Muscle of leg (tissue), 11 donors: ENCODE results near the gene PPP1R13B. TPM values are rescaled to one million over a fixed set of nuclear protein-coding genes. Genes with fewer than 3 reads are reported as not detected.
"Not testable (repeated sequence)": the region's sequence is repeated elsewhere in the genome, so short reads cannot be mapped to it uniquely, and the experiment has no call there.

Experiments
- DNase-seq: peaks from one replicate; pipeline ENCODE4 v3.0.0; 2013
- H3K27ac ChIP-seq: one replicate; pipeline ENCODE4 v1.5.1; 2013; ENCODE audit warnings: mild to moderate bottlenecking, low read length, control low read depth
- H3K27me3 ChIP-seq: one replicate; pipeline ENCODE4 v1.6.1; 2013; ENCODE audit warnings: low read length; ENCODE audit not compliant: control insufficient read depth, insufficient read depth
- H3K36me3 ChIP-seq: one replicate; pipeline ENCODE4 v1.6.1; 2013; ENCODE audit warnings: low read length; ENCODE audit not compliant: control insufficient read depth, insufficient read depth
- H3K4me1 ChIP-seq: one replicate; pipeline ENCODE4 v1.6.1; 2013; ENCODE audit warnings: low read length; ENCODE audit not compliant: control insufficient read depth, insufficient read depth
- H3K4me3 ChIP-seq: one replicate; pipeline ENCODE4 v1.5.1; 2013; ENCODE audit warnings: low read length, control low read depth
- H3K9me3 ChIP-seq: replicated peaks from 2 replicates; pipeline ENCODE4 v1.6.1; 2013; ENCODE audit warnings: low read depth, low read length; ENCODE audit not compliant: control insufficient read depth
- WGBS: methylation state at CpG from one replicate; pipeline ENCODE4 v1.1.5; 2013; ENCODE audit warnings: missing lambda C conversion rate; ENCODE audit not compliant: insufficient coverage; 5-methylcytosine and 5-hydroxymethylcytosine counted together
- polyA plus RNA-seq, 8 donors: library from polyadenylated mRNA; unstranded; fragments of 120-200 nt; gene quantifications; one replicate each; pipeline versions ENCODE4 v1.2.1 to v1.2.3, GENCODE V29; 2013; ENCODE audit warnings: inconsistent platforms in 1 of 8, low replicate concordance in 1 of 8; ENCODE audit not compliant: insufficient read length in 8 of 8, insufficient read depth in 1 of 8
- total RNA-seq: library from RNA; stranded (reverse); fragments of 120-200 nt; gene quantifications from one replicate; pipeline ENCODE4 v1.2.4, GENCODE V29; 2013

Gene PPP1R13B
- total and polyA plus RNA-seq, 9 donors, result 6.2 to 13.6 (median 9.1) TPM

DNA sequence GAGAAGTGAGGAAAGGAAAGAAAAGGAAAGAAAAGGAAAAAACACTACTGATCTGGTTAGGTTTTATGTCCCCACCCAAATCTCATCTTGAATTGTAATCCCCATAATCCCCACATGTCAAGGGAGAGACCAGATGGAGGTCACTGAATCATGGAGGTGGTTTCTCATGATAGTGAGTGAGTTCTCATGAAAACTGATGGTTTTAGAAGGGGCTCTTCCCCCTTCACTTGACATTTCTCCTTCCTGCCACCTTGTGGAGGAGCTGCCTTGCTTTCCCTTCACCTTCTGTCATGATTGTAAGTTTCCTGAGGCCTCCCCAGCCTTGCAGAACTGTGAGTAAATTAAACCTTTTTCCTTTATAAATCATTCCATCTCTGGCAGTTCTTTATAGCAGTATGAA lies 54.2 kb downstream of the PPP1R13B start:
- H3K9me3 ChIP-seq, DNase-seq, H3K4me1 ChIP-seq, H3K27ac ChIP-seq, H3K27me3 ChIP-seq, H3K36me3 ChIP-seq, H3K4me3 ChIP-seq: not testable (repeated sequence)

DNA sequence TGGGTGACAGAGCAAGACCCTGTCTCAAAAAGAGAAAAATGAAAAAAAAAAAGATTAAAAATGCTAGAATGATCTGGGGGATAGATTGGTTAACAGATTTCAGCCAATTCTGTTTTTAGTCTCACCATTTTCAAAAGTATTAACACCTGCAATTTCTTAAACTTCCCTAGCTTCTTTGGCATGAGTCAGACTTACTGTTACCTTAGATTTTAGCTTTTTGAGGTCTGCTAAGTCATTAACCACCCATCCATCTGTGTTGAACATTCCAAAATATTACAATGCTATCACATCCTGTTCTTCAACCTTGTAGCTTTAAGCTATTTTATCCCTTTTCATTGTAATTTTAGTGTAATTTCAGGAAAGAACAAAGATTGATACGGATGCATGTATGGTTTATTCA lies 59.3 kb downstream of the PPP1R13B start:
- no peak for DNase-seq
- H3K27ac ChIP-seq, result no peak overlapping the region
- no peaks in the 10 kb centered on the region for H3K36me3 ChIP-seq
- WGBS, result no CpG with 5 or more reads among the region's 1 CpG
- no peaks in the 10 kb centered on the region for H3K4me1 ChIP-seq
- H3K9me3 ChIP-seq, result no peaks in the 10 kb centered on the region
- H3K4me3 ChIP-seq, result no peak overlapping the region
- no peaks in the 10 kb centered on the region for H3K27me3 ChIP-seq

DNA sequence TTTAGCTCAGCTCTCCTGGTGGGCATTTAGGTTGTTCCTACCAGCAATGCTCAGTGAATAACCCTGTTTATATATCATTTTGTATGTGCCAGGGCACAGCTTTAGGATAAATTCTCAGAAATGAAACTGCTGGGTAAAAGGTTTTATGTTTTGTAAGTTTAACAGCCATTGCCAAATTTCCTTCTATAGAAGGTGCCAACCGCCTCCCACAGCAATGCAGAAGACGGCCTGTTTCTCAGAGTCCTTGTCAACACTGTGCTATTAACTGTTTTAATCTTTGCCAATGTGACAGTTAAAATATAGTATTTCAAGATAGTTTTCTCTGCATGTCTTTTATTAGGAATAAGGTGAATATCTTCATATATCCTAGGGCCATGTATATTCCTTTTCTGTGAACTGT lies 65.0 kb downstream of the PPP1R13B start:
- H3K36me3 ChIP-seq, result no peaks in the 10 kb centered on the region
- no peak overlapping the region for H3K4me3 ChIP-seq
- H3K4me1 ChIP-seq, result no peaks in the 10 kb centered on the region
- H3K9me3 ChIP-seq, result no peaks in the 10 kb centered on the region
- DNase-seq, result no peak
- H3K27ac ChIP-seq, result no peak overlapping the region
- H3K27me3 ChIP-seq, result no peaks in the 10 kb centered on the region
- no CpG with 5 or more reads among the region's 2 CpGs for WGBS

DNA sequence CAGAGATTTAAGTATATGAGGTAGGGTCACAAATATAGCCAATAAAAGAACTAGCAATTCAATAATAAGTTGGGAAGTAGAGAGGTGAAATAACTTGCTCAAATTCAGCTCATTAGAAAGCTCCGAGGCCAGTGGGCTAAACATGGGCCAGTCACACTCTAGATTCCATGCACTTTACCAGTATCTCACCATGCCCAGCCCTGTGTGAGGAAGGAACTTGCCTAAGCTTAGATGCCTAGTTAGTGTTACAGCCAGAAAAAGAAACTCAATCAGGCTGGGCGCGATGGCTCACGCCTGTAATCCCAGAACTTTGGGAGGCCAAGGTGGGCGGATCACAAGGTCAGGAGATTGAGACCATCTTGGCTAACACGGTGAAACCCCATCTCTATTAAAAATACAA lies 71.1 kb downstream of the PPP1R13B start:
- not testable (repeated sequence) for H3K4me1 ChIP-seq, H3K36me3 ChIP-seq, H3K27me3 ChIP-seq, DNase-seq, H3K27ac ChIP-seq, H3K9me3 ChIP-seq, H3K4me3 ChIP-seq
- WGBS, result 100% methylated on average over 2 of the region's 6 CpGs

DNA sequence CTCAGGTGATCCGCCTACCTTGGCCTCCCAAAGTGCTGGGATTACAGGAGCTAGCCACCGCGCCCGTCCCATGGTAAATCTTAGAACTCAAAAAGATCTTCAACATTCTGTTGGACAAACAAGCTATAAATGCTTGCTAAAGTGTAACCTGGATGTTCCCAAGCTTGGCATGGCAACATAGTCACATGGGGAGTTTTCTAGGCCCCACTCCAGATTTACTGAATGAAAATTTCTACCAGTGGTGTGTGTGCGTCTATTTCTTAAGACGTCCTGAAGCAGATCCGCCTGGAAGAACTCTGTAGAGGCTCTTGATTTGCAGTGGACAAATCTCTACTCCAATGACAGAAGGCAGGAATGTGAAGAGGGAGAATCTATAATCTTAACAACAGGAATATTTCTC lies 71.9 kb downstream of the PPP1R13B start:
- Histone ChIP-seq H3K36me3 (no peaks in the 10 kb centered on the region), H3K27ac (no peak overlapping the region), H3K27me3 (no peaks in the 10 kb centered on the region), H3K4me3 (no peak overlapping the region), H3K4me1 (no peaks in the 10 kb centered on the region), H3K9me3 (peaks cover 5% of the 10 kb centered on the region)
- WGBS, result 100% methylated on average over 1 of the region's 7 CpGs
- DNase-seq, result no peak

DNA sequence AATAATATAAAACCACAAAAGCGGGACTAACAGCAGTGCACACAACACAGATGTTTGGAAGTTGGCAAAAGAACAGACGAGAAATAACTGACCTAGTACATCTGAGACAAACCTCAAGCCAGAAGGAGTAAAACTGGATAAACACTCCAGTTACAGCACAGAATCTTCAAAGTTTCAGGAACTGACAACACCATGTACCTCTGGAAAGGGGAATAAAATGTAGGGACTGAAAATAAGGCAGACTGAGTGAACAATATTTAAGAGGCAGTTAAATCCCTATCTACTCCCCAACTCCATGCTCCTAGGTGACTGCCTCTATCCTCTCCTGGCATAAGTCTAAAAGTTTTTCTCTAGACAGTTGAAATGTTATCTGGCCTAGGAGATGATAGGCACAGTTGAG lies 73.9 kb downstream of the PPP1R13B start:
- H3K4me3 ChIP-seq, result no peak overlapping the region
- no CpG with 5 or more reads among the region's 2 CpGs for WGBS
- peak; percentile 35 for DNase-seq

DNA sequence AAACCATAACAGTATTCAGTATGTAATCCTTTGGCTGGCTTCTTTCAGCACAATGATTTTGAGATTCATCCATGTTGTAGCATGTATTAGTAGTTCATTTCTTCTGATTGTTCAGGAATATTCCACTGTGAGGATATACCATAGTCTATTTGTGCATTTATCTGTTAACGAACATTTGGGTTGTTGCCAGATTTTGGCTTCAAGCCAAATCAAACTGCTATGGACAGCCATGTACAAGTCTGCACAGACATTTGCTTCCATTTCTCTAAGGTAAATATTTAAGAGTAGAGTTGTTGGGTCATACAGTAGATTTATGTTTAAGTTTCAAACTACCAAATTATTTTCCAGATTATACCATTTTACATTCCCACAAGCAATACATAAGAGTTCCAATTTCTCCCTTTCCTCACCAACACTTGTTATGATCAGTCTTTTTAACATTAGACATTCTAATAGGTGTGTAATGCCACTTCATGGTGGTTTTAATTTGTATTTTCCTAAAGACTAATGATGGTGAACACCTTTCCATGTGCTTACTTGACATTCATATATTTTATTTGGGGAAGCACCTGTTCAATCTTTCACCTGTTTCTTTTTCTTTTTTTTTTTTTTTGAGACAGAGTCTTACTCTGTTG lies 75.2 kb downstream of the PPP1R13B start:
- Histone ChIP-seq H3K27ac (no peak overlapping the region), H3K9me3 (peaks cover 5% of the 10 kb centered on the region), H3K27me3 (no peaks in the 10 kb centered on the region), H3K4me1 (no peaks in the 10 kb centered on the region), H3K36me3 (no peaks in the 10 kb centered on the region), H3K4me3 (no peak overlapping the region)
- DNase-seq, result no peak
- 71% methylated on average over 1 of the region's 1 CpG for WGBS

More for the DNA sequence above, 73.9 kb downstream of the PPP1R13B start:
- Histone ChIP-seq H3K36me3 (no peaks in the 10 kb centered on the region), H3K27ac (no peak overlapping the region), H3K9me3 (peaks cover 5% of the 10 kb centered on the region), H3K4me1 (no peaks in the 10 kb centered on the region), H3K27me3 (no peaks in the 10 kb centered on the region)

DNA sequence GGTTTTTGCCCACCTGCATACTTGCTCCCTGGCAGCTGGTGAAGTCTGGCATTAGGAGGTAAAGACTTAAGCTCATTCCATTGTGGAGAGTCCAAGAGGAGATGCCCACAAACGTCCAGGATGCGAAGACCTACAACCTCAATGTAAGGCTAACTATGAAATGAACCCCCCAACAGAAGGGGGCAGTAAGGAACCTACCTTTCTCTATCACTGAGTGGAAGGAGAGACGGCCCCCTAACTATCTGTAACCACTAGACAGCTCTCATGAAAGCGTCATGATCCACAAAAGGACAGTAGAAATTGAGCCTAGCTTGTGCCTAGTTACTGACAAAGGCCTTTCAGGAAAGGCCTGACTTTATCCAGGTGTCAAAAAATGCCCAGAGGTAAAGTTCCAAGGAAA lies 76.5 kb downstream of the PPP1R13B start:
- Histone ChIP-seq H3K27me3 (no peaks in the 10 kb centered on the region), H3K4me1 (no peaks in the 10 kb centered on the region), H3K36me3 (no peaks in the 10 kb centered on the region), H3K27ac (no peak overlapping the region), H3K9me3 (peaks cover 5% of the 10 kb centered on the region), H3K4me3 (no peak overlapping the region)
- DNase-seq, result no peak
- 63% methylated on average over 4 of the region's 4 CpGs for WGBS

DNA sequence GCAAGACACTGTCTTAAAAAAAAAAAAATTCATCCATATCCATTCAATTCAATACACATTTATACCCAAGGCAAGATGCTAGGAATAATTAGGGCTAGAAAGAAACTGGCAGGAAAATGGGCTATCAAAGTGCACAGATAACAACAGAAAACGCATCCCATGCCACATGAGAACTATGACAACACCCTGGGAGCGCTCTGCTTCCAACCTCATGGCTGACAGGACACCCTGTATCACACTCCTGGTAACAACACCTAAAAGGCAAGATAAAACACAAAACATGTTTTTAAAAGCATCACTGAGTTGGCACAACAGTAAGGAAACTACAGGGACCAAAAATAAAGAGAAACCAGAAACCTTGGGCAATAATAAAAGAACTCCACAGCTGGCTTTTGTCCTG lies 76.9 kb downstream of the PPP1R13B start:
- DNase-seq, result no peak
- H3K27ac ChIP-seq, result no peak overlapping the region
- WGBS, result no CpG with 5 or more reads among the region's 2 CpGs
- no peaks in the 10 kb centered on the region for H3K4me1 ChIP-seq
- peaks cover 5% of the 10 kb centered on the region for H3K9me3 ChIP-seq
- H3K4me3 ChIP-seq, result no peak overlapping the region
- no peaks in the 10 kb centered on the region for H3K36me3 ChIP-seq
- H3K27me3 ChIP-seq, result no peaks in the 10 kb centered on the region

DNA sequence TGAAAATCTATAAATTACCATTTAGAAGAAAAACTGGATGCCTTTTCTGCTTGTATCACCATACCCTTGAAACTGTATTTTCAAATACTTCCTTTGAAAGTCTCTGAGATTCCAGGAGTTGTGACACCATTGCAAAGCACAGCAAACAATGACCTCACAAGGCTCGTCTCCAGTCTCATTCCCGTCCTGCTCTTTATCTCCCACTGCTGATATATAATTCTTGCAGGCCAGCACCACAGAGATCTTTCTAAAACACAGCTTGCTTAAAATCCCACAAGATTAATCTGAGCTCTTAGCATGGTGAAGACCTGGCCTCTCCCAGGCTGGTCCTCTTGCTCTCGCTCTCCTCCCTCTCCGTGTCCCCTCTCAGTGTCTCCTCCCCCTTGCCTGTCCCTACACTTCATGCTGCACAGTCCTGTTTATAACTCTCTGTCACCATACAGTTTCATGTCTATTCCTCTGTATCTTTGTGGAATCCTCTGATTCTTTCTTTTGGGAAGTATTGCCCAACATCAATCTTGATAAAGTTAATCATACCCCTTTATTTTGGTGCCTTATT lies 80.0 kb downstream of the PPP1R13B start:
- Histone ChIP-seq H3K27ac (no peak overlapping the region), H3K4me3 (no peak overlapping the region), H3K27me3 (no peaks in the 10 kb centered on the region), H3K4me1 (no peaks in the 10 kb centered on the region), H3K9me3 (peaks cover 4% of the 10 kb centered on the region), H3K36me3 (no peaks in the 10 kb centered on the region)
- WGBS, result 62% methylated on average over 4 of the region's 4 CpGs
- DNase-seq, result no peak

DNA sequence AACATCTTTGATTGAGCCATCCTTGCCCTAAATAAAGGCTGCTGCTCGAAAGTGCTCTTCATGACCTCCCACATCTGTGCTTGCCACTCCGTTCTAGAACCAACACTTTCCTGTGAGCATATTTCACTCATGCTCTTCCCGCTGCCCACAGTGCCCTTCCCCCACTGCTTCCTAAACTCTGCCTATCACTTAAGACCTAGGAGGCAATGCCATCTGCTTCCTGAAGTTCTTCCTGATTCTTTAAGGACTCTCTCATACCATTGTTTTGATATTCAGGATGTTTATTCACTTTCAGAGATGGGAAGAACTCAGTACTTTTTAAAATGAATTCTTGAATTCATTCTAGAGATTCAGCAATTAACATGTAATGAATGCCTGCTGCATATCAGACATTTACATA lies 81.8 kb downstream of the PPP1R13B start:
- DNase-seq, result no peak
- Histone ChIP-seq H3K4me3 (no peak overlapping the region), H3K27ac (no peak overlapping the region), H3K4me1 (no peaks in the 10 kb centered on the region), H3K9me3 (no peaks in the 10 kb centered on the region), H3K36me3 (no peaks in the 10 kb centered on the region), H3K27me3 (no peaks in the 10 kb centered on the region)
- 86% methylated on average over 3 of the region's 3 CpGs for WGBS
